HG03457 (cell line): ENCODE results near the gene FOXJ3.
A peak's percentile ranks its signal among the peaks of the same experiment; 100 is the strongest.

Experiments used
- ATAC-seq: cut with Tn5 transposase; IDR thresholded peaks from one replicate; pipeline ENCODE4 v1.9.1; 2021; ENCODE audit warnings: moderate number of reproducible peaks; ENCODE audit not compliant: unreplicated experiment

FOXJ3 gene

DNA sequence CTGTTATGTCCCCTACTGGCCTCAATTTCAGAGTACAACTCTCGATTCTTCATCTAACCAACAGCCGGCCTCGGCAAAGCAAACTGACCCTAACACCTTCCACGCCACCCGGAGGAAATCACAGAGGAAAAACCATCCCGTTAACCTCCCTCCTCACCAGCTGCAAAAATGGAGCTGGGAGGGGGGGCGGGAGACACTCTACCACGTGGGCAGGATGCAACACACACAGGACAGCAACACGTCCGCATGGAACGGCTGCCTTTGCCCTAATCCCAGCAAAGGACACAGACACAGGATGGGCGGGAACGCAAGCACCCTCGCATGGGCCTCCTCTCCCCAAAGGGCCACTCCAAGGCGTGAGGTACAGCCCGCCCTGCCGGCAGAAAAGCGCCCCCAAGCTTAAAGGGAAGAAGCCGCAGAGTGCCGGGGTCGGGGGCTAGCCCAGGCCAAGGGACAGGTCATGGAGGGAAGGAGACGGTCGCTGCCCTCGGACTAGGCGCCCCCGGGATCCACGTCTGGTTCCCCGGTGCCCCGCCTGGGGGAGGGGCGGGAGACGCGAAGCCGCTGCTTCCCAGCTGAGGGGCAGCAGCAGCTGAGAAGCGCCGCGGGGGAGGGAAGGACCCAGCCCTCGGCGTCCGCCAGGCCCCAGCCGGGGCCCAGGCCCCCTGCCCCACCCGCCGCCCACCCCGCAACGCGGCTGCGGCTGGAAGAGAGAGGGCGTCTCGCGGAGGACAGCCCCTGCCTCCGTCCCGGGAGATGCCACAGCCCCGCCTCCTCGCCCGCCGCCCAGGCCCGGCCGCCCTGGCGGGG is 590 bp downstream of the FOXJ3 start:
- ATAC-seq: peak; percentile 46

DNA sequence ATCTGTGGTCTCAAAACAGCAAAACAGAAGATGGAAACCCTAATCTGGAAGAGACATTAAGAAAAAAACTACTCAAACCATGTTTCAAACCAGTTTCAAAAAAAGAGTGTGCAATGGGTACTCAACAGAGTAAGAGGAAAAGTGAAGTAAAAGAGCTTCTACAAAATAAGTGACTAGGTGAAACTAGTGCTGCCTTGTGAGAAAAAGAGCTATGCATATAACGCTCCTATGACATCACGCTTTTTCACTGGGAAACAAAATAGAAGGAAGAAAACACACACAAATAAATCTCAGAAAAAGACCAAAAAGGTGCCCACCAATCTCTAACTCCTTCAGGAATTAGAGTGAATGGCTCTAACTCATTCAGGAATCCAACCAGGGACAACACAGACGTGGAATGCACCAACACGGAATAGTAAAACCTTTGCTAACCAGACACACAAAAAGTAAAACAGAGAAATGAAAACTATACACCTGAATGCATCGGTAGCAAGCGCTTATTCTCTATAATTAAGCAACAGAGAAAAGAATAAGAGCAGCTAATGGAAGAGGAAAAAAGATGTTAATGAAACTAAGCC is 1.3 kb downstream of the FOXJ3 start:
- ATAC-seq: no peak

DNA sequence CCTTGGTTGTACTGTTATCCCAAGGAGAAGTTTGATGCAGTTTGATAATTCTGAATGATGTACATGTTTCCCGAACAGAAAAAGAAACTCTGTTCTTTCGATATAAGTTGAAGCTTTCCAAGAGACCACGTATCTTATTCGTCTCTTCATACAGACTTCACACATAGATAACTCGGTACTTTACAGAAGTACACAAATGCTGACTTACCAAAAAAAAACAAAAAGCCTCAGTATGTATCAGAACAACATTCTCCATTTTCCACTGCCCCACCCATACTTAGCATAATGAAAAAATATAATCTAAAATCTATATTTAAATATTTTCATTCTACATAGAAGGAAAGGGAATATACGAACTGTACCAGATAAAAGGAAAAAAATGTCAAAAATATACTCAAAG is 2.2 kb downstream of the FOXJ3 start:
- no peak for ATAC-seq

DNA sequence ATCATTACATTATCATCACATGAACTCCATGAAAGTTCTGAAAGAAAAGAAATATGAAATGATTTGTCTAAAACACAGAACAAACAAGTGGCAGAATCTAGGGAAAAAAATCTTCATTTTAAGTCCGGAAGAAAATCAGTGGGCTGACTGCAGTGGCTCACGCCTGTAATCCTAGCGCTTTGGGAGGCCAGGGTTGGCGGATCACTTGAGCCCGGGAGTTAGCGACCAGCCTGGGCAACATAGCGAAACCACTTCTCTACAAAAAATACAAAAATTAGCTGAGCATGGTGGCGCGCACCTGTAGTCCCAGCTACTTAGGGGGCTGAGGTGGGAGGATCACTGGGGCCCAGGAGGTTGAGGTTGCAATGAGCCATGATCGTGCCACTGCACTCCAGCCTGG is 4.8 kb downstream of the FOXJ3 start:
- ATAC-seq: no peak

DNA sequence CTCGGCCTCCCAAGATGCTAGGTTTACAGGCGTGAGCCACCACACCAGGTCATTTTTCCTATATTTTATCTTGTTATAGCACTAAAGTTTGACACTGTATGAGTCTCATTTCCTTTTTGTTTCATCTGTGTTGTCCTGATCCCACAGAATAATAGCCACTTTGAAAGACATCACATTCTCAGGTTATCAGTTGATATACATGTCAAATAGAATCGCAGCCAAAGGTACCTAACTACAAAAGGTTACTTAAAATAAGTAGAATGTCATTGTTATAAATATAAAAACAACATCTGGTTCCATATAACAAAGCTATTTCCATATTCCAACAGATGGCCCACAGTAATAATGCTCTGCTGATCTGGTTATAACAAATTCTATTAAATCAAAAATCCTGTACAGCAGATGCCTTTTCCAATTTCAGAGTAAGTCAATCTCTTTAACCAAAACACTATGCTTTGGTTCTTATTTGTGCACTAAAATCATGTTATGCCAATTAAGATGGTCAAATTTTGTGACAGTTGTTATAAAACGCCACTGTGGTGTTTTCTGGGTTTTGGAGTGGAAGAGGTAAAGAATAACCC is 6.0 kb downstream of the FOXJ3 start:
- no peak for ATAC-seq

DNA sequence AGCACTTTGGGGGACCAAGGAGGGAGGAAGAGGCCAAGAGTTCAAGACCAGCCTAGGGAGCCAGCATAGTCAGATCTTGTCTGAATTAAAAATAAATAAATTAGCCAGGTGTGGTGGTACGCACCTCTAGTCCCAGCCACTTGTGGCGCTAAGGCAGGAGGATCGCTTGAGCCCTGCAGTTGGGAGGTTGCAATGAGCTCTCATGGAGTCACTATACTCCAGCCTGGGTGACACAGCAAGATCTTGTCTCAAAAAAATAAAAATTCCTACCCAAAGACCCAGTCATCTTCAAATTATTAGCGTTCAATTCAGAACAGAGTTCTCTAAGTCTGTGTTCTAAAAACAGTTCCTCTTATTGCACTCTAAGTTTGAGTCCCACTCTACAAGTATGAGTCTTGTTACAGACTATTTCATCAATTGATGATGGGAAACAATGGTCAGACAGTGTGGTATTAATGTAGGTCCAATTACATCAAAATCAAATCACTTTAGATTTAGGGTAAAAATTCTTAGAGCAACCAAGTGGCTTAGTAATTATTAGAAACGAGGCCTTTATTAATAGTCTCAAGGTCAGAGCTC is 6.9 kb downstream of the FOXJ3 start:
- ATAC-seq: no peak

DNA sequence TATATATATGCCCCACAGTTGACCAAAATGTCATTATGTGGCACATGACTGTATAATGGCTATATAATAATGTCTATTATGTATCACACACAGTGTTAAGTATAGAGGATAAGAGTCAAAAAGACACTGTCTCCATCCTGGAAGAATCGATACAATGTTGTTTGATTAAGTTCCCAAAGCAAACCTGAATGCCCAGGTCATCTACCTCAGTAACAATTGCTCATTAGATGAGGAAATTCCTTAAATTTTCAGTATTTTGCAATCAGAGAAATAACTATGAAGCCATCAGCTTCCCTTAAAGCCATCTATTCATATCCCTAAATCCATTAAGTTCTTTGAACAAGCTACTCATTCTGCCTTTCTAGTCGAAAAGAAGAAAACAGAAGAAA is 10.0 kb downstream of the FOXJ3 start:
- ATAC-seq: no peak

DNA sequence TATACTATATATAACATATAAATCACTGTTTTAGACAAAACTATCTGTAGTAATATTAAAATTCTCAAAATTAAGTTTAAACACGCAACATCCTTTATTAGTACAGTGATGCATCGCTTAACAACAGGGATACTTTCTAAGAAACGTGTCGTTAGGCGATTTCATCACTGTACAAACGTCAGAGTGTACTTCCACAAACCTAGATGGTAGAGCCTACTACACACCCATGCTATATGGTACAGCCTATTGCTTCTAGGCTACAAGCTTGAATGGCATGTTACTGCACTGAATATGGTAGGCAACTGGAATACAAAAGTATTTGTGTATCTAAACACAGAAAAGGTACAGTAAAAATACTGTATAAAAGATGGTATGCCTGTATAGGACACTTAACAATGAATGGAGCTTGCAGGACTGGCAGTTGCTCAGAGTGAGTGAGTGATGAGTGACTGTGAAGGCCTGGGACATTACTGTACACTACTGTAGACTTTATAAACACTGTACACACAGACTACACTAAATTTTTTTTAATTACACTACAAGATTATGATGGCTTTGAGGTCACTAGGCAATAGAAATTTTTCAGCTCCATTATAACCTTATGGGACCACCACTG is 10.5 kb downstream of the FOXJ3 start:
- ATAC-seq: no peak

DNA sequence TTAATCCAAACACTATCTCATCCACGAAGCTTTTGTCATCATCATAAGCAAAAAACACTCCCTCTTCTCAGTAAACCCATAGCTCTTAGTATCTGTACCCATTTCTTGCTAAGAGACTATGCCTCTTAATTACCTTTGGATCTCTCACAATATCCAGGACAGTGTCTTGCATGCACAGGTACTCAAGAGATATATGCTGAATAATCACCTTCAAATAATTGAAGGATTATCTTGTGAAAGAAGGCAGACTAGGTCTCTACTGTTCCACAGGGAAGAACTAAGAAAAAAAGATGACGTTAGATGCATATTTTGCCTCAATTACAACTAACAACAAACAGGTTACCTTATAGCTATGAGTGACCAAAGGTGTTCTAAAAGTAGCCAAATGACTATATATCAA is 11.5 kb downstream of the FOXJ3 start:
- no peak for ATAC-seq

DNA sequence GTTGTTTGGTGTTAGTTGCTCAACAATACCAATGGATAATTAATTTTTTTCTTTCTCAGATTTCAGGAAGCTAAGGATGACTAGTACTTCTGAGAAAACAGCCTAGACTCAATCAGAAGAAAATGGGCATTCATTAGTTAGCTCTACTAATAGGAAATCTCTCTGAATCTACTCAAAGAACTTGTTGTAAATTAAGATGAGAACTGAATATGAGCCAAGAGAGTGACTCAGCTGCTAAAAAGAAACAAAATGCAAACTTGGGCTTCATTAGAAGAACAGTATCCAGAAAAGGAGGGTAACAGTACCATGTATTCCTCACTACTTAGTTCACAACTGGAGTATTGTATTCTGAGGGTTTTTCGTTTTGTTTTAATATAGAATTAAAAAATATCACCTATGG is 12.5 kb downstream of the FOXJ3 start:
- no peak for ATAC-seq

DNA sequence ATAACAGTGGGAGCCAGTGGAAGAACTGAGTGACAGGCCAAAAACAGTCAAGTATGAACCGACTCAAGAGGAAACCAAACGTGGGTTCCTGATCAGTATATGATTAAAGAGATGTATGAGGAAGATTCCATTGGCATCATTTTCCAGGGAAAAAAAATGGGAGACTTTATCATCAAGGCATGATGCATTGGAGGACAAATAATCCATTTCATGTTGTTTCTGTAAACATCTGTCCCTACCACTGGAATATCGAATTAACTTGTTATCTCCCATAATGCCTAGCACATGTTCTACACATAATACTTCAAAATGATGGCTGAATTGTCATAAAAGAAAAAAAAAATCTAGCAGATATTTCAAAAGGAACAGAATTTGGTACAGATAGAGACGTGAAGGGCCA is 13.3 kb downstream of the FOXJ3 start:
- no peak for ATAC-seq

DNA sequence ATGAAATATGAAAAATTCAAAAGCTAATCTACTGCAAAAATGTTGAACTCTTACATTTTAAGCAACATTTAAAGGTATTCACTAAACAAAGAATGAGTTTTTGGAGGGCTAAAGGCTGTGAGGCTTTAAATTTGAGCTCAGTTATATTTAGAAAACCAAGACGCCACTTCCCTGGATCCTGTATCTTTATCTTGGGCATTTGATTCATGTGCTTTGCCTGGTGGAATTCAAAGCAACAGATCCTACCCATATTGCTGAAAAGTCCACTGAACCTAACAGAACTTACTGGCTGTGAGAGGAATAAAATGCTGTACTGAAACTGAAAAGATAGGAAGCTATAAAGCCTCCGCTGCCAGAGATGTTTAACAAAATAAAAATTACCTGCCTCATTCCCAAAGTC is 14.3 kb downstream of the FOXJ3 start:
- no peak for ATAC-seq

DNA sequence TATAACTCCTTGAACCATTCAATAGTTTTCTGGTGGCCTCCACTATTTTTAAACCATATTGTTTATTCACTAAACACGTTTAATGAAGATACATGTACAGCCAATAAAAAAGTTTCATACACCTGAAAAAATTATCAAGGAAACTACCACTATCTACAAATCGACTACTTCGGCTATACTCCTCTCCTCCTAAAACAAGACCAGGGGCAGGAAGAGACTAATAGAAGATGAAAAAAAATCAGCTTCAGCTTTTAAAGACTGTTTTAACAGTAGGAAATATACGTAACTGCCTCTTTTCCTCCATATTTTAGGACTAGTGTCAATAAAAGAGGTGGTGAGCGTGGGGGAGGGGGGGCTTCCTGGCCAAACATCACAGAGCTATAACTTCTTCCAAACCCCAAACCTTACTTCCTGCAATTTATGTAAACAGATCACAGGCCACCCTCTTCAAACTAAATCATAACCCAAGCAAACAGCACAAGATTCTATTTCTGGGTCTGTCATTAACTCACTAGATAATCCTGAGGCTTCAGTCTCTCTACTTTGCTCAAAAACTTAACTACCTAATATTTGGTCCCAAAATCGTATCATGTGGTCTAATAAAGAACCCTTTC is 15.1 kb downstream of the FOXJ3 start:
- no peak for ATAC-seq

DNA sequence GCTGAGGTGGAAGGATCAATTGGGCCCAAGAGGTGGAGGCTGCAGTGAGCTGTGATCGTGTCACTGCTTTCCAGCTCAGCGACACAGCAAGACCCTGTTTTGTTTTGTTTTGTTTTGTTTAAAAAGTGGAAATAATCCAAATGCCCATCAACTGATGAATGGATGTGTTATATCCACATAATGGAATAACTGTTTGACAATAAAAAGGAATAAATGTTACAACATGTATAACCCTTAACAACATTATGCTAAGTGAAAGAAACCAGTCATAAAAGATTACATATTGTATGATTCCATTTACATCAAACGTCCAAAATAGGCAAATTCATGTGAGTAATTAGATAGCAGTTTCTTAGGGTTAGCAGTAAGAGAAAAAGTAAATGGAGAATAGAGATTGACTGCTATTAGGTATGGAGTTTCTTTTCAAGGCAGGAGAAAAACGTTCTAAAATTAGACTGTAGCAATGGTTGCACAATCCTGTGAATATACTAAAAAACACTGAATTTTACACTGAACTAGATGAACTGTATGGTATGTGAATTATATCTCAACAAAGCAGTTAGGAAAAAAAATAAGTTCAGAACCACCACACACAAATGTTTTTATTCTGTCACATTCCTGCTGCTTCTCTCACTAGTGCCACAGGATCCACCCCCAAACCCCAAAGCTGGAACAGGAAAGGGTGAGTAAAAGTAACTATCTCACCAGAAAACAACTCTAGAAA is 15.7 kb downstream of the FOXJ3 start:
- ATAC-seq: no peak

DNA sequence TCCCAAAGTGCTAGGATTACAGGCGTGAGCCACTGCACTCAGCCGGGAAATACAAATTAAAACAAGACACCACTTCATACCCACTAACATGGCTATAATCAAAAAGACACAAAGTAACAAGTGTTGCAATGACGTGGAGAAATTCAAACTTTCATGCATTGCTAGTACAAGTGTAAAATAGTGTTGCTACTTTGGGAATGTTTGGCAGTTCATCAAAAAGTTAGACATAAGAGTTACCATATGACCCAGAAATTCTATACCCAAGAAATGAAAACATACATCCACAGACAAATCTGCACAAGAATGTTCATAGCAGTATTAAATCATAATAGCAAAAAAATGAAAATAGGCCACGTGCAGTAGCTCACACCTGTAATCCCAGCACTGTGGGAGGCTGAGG is 16.4 kb downstream of the FOXJ3 start:
- ATAC-seq: no peak

DNA sequence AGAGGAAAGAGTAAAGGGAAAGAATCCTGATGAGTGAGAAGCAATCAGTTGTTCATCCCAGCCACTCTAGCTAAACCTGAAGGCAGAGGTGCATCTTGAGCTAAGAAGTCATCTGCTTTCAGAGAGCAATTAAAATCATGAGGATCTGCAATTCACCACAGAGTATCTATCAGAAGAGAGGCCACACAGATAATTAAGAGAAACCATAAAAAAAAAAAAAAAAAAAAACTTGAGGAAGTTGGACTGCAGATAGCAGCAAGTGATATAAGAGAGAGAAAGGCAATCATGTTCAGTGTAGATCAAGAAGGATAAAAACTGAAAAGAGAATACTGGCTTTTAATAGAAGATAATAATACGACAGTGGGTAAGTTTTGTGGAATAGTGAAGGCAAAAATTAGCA is 17.7 kb downstream of the FOXJ3 start:
- ATAC-seq: no peak

DNA sequence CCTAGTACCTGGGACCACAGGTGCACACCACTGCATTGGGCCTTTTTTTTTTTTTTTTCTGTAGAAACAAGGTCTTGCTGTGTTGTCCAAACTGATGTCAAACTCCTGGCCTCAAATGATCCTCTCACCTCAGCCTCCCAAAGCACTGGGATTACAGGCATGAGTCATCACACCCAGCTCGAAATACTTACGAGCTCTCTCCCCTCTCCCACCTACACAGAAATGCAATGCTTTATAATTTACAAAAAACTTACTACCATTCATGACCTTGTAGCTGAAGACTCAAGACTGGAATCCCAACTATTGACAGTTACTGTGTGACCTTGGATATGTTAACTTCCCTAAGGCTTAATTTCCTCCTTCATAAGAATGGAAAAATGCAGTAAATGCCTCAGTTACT is 18.7 kb downstream of the FOXJ3 start:
- ATAC-seq: no peak

DNA sequence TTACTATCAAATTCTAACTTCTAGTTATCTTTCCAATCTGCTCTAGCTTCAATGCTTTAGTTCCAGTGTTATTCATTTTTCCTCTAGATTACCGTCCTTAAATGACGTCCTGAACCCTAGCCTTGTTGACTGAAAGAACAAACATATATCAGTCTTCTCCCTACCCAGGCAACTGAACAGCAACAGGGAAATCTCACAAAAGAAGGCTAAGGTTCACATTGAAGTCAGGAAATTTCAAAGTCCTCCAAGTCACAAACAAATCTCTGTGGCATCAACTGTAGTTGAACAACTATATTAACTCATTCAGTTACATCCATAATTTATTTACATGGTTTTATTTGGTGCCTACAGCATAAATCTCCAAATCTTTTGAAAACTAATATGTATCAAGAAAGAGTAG is 19.5 kb downstream of the FOXJ3 start:
- ATAC-seq: no peak

DNA sequence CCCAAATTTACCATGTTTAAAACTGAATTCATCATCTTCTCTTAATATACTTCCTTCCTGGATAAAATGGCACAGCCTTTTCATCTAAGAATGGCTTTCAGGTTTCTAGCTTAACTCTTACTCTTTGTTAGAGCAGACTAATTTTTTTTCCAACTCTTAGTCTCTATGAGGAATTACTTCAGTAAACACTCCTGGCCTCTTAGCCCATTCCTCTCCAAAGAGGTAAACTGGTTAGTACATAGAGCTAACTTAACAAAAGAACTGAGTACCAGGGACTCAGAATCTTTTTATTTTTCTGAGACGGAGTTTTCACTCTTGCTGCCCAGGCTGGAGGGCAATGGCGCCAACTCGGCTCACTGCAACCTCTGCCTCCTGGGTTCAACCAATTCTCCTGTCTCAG is 21.1 kb downstream of the FOXJ3 start:
- no peak for ATAC-seq

DNA sequence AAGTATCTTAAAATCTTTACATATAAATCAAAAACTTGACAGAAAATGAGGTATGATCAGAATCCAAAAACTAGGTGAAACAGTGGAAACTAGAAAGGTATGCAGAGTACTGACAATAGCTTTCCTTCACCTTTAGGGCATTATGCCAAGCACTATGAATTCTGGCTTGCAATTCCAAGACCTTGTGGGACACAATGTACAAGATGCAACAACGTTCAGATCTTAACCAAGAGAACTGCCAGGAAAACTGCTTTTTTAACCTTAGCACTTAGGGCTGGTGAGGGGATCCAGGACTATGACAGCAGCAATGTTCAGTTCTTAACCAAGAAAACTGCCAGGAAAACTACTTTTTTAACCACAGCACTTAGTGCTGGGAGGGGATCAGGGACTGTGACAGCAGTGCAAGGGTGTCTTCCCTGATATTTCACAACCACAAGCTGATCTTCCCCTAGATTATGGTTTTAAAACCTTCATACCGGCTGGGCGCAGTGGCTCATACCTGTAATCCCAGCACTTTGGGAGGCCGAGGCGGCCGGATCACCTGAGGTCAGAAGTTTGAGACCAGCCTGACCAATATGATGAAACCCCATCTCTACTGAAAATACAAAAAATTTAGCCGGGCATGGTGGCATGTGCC is 22.3 kb downstream of the FOXJ3 start:
- ATAC-seq: no peak
